SKM-1 treated with dmso at 0.1 percent for 144 hours (cell line): ENCODE measurements around the gene CELSR1.

Experiments
- DNase-seq: peaks from one replicate; lab custom pipeline; 2025; ENCODE audit not compliant: unreplicated experiment; lab: John Stamatoyannopoulos, UW

CELSR1 gene

DNA sequence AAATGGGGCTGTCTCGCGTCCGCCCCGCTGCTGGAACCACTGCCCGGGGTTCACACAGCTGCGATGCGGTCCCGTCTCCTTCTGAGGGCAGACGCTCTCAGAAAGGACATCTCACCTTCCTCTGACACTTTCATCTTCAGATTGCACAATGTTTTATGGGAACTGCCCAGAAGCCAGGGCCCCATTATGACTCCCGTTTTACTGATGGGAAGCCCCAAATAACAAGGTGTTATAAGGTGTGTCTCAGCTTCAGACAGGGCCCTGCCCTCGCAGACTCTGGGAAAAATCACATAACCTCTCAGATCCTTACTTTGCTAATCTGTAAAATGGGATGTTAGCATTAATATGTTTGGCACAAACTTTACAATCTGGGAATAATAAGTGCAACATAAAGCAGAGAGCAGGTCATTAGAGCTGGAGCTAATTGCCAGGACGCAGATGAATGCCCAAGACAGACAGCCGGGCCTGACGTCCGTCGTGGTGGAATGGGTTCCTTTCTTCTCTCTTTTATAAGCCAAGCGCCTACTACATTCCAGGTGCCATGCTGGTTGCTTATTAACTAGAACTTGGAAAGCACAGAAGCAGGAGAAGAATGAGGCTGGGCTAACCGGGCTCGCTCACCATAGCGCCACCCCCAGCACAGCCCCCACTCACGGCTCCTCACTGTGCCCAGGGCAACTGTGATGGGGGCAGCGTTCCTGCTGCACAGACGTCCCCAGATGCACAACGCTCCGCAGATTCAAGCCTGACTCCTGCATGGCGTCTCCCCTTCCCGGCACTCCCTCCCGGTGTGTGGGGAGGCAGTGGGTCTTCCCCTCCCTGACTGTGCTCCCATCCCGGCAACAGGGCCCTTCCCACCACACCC lies 158.1 kb downstream of the CELSR1 start:
- no peak for DNase-seq

DNA sequence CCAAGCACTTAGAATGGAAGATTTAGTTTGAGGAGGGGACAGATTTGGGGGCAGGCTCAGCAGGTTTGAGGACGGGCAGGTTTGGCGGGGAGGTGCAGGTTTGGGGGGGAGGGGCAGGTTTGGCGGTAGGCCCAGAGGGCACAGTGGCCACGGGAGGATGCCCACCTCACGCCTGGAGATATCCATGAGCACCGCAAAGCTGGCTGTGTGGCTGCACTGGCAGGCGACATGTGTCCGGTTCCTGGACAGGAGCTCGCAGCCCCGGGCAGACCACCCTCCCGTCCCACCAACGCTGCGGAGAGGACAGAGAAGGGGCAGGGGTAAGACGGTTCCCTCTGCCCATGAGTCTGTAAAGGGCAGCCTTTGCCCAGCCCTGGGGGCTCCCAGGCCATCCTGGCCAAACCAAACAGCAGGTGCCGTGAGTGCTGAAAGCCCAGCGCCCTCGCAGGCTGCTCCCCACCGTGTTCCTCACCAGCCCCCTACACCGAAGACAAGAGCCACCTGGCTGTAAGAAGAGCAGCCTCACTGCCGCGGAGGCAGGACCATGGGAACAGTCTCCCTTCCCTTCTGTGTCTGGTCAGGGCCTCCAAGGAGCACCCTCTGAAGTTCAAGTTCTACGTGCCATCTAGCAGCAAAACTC lies 158.9 kb downstream of the CELSR1 start:
- DNase-seq = no peak

DNA sequence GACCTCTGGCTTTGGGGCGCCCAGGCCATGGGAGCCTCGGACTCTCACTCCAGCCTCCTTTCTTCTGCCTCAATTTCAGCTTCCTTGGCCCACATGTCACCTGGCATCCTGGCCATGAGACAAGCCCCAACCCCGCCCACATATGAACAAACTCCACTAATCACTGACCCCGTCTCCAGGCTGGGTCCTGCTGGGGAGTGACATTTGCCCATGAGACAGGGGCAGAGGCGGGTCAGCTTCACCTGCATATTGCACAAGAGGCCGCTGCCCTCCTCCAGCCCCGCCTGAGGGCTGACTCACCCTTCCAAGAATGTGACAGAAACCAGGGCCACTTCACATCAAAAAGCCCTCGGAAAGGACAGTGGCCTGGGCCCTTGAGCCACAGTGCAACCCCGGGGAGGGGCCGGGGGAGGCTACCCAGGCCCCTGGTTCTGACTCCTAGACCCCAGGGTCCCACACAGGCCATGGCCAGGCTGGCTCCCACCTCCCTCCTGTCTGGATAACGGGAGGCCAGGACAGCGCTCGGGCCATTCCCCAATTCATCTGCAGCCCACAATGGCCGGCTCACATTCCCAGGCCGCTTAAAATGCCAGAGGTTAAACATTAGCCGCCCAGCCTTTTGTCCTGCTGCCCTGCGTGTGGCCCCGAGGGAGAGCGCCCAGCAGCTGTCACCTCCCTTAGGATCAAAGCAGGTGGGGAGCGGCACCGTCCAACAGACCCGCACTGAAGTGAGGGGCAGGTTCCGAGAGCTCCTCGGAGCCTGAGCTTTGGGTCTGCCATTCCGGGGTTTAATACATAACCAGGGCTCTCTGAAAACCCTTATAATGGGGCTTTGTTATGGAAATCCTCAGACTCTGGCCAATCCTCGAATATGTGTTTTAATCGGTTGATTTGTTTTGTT lies 159.6 kb downstream of the CELSR1 start:
- DNase-seq = no peak

DNA sequence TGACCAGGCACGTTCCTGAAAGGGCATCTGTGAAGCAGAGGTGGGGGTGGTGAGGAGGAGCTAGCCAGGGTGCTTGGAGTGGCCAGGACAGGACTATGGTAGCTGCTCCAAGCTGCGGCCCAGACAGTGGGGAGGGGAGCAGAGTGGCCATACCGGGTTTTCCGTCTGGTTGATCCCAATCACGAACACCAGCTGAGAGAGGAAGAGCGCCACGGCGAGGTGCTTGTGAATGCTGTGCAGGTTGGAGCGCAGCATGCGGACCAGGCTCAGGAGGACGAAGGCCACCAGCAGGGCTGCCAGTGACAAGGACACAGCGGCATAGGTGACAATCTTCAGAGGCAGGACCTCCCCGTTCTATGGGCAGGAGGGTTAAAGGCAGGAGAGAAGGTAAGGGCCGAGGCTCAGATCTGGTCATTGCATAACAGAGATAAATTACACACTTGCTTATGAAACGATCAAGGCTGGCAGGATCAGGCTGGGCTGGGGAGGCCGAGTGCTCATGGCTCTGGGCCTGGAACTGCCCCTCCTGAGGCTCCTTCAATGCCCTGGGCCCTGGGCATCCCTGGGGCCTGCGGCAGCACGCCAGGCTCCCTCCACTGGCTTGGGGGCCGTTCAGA lies 160.4 kb downstream of the CELSR1 start:
- no peak for DNase-seq

GRCh38 chr22:46376111-46376510 lies 161.3 kb downstream of the CELSR1 start:
- DNase-seq = no peak

- no peak for DNase-seq
These were observed 162.6 kb downstream of the CELSR1 start for GRCh38 chr22:46374663-46375474.

DNA sequence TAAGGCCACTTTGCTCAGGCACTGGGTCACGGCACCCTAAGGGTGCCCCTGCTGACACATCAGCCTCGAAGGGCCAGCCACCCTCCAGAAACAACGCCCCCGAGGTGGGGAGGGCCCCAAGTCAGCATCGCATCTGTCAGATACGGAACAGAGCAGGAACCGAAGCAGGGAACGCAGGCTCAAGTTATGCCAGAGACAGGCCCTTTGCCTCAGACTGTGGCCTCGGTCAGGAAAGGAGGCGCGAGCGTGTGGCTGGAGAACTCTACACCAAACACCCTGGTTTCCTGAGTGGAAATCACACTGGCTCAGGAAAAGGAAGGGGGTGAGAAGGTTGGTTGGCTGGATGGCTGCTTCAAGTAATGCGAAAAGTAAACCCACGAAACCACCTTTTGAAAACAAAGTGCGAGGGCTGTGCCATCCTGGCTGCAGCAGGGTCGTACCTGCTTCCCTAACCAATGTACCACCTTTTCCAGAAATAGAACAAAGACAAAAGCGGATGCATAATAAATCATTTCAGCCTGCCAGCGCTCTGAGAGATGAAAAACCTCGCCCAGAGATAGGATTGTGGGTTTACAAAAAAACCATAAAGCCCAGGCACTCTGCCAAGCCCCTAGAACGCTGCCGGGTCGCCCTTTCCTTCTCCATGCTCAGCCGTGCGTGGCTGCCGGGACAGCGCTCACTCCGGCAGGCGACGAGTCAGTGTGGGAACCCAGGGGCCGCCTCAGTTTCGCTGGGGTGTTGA lies 163.3 kb downstream of the CELSR1 start:
- DNase-seq = no peak

DNA sequence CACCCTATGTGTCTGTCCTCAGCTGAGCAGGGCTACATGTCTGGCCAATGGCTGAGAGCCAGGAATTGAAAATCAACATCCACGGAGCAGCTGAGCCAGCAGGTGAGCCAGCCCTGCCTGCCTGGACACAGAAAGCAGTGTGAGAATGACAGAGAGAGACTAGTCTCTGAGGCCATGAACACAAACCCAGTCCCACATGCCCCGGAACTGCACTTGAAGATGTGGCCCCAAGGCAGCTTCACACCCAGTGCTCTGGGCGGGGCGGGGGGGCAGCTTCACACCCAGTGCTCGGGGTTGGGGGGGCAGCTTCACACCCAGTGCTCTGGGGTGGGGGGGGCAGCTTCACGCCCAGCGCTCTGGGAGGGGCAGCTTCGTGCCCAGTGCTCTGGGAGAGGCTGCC lies 164.3 kb downstream of the CELSR1 start:
- no peak for DNase-seq

GRCh38 chr22:46372686-46373085 lies 164.7 kb downstream of the CELSR1 start:
- DNase-seq = no peak

- no peak for DNase-seq
These were observed 165.7 kb downstream of the CELSR1 start for GRCh38 chr22:46371623-46372226.

DNA sequence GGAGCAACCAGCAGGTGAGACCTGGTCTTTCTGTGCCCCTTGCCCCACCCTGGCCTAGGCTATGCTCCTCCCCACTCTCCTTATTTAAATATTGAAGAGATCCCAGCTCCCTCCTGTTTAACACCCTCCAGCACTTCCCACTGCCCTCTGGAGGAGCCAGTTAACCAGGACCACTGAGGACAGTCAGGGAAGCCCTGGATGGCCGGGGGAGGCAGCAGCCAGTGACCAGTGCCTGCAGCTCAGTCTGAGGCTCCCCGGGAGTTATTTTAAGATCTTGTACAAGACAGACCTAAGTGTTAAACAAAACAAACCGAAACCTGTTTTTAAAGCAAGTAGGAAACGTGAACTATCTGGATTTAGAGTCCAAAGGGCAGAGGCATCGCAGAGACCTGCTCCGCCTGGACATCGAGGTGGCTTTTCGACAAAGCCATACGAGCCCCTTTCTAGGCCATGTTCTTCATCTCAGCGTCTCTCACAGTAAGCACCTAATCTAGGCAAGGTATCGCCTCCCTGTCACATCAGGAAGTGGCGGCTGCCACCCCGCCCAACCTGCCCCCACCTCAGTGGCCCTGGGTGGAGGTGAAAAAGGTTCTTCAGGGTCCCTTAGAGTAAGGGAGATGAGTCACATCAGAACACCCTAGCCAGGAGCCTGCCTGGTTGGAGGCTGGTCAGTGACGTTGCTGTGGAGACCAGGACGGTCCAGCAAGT lies 166.7 kb downstream of the CELSR1 start:
- DNase-seq = no peak

DNA sequence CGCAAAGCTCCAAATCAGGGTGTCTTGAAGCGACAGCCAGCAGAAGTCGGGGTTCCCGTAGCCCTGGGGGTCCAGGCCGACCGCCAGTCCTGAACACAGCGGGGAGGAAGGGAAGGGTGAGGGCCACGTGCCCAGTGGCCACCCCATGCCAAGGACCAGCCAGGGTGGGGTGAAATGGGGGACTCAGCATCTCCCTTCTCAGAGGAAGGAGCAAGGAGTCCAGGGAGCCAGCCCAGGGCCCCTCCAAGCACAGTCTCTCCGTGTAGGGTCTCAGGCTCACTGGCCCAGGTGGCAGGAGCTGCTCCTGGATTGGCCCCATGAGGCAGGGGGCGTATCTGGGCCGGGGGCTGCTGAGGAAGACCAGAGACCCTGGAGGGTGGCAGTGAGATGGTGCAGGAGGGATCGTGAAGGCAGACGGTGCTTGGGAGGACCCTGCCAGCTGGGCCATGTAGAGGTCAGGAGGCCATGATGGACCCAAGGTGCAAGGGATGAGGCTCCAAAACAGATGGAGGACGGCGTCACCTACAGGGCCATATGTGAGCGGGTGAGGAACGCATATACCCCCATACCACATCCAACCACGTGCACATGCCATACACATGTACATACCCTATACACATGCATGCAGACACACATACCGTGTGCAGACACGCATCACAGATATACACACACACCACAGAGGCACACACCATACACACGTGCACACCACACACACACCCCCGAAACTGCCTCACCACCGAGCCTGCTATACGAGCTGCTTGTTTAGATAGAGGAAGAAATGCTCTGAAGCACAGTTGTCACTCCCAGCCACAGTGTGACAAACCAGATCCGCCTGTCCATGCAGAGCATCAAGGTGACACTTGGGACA lies 167.5 kb downstream of the CELSR1 start:
- DNase-seq = no peak

DNA sequence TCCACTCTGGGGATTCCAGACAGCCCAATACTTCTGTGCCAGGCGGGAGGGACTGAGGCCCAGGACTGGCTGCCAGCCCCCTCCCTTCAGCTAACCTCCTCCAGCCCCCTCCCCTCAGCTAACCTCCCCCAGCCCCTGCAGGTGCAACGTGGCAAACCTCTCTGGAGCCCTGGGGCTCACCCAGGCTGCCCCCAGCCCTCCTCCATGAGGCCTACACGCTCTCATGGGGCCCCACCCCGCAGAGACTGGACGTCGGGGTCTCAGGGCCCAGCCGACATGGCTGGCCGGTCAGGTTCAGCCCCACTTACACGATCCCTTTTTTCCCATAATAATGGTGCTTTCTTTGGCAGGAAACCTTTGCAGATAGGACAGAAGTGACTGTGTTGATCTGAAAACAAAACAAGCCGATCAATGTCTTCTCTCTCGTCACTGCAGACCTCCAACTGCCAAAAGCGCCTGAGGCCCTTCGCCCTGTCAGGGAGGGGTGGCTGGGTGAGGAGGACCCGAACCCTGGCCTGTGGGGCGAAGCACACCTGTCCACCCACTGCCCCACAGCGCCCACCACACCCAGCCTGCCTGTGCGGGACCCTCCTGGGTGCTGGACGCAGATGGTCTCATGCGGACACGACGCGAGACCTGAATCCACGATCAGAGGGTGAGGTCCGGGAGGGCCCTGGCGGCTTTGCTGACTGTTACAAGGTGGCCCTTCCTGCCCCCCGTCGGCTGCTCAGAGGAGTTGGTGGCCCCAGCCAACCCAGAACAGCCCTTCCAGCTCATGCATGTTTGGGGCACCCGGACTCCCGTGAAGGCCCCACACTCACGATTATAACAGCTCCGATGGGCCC lies 168.3 kb downstream of the CELSR1 start:
- no peak for DNase-seq

- no peak for DNase-seq
These were observed 169.0 kb downstream of the CELSR1 start for GRCh38 chr22:46368422-46368821.

- DNase-seq = peak; percentile 4
These were observed 169.7 kb downstream of the CELSR1 start for GRCh38 chr22:46367707-46368191.
